Spinal cord (tissue), 10 donors: ENCODE measurements around the gene PRSS12. TPM values are rescaled to one million over a fixed set of nuclear protein-coding genes. Genes with fewer than 3 reads are reported as not detected.
"Not testable (repeated sequence)": the region's sequence is repeated elsewhere in the genome, so short reads cannot be mapped to it uniquely, and the experiment has no call there.

Experiments
- DNase-seq, 6 donors: peaks; one replicate each; pipeline versions ENCODE4 v3.0.0 to v3.0.0-alpha.2; 2013 to 2015; ENCODE audit warnings: low spot score in 6 of 6, low read depth in 4 of 6
- H3K27ac ChIP-seq: one replicate; pipeline ENCODE4 v1.5.1; 2013; ENCODE audit warnings: low read depth, low read length, control low read depth
- H3K27me3 ChIP-seq: one replicate; pipeline ENCODE4 v1.6.1; 2013; ENCODE audit warnings: low read length; ENCODE audit not compliant: control insufficient read depth, insufficient read depth
- H3K36me3 ChIP-seq: one replicate; pipeline ENCODE4 v1.6.1; 2013; ENCODE audit warnings: low read length; ENCODE audit not compliant: control insufficient read depth, insufficient read depth
- H3K4me1 ChIP-seq: one replicate; pipeline ENCODE4 v1.6.1; 2013; ENCODE audit warnings: low read length; ENCODE audit not compliant: control insufficient read depth, insufficient read depth
- H3K4me3 ChIP-seq: one replicate; pipeline ENCODE4 v1.5.1; 2013; ENCODE audit warnings: low read depth, low read length, control low read depth
- H3K9me3 ChIP-seq: one replicate; pipeline ENCODE4 v1.6.1; 2013; ENCODE audit warnings: low read length; ENCODE audit not compliant: control insufficient read depth, insufficient read depth
- WGBS: methylation state at CpG from one replicate; pipeline ENCODE4 v1.1.5; 2013; ENCODE audit warnings: missing lambda C conversion rate; ENCODE audit not compliant: insufficient coverage; 5-methylcytosine and 5-hydroxymethylcytosine counted together
- polyA plus RNA-seq, 2 donors: library from polyadenylated mRNA; unstranded; fragments of 120-200 nt; gene quantifications; one replicate each; pipeline ENCODE4 v1.2.1, GENCODE V29; 2013; ENCODE audit not compliant: insufficient read length in 2 of 2
- total RNA-seq, 2 donors: library from RNA; depleted of rRNA in 1 of 2; stranded (reverse); fragments of 120-200 nt in 1 of 2; fragments of >200 nt in 1 of 2; gene quantifications; one replicate each; pipeline versions ENCODE4 v1.2.3 to v1.2.4, GENCODE V29; 2013 to 2014
- donor health status: healthy.

Gene PRSS12
- total and polyA plus RNA-seq, 4 donors, result 12.3 to 26.7 (median 14.4) TPM

DNA sequence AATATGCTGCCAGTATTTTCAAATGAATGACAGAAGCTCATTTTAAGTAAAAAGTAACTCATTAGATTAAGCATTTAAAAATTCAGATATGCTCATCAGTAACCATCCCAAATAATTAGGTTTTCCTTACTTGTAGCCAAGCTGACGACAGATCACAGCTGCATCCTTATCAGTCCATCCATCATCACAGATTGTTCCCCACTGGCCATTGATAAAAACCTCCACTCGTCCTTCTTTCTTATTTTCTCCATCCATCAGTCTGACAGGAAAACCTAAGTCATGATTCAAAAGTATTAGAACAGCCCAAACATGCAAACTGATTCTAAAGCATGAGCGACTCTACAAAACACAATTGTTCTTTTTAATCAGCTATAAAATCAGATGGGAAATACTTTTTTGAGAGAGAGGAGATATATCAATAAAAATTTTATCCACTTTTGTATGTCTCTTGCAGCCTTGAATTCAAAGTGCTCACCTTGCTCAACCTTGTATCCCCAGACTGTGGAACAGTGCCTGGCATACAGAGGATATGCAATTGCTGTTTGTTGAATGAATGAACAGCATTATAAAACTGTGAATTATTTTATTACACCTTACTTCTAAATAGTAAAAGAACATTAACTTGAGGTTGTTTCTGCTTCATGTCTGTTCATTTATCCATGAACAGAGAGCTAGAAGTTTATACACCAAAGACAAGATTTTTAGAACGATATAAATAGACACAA lies 44.3 kb downstream of the PRSS12 start:
- whole genome bisulfite sequencing, result 62% methylated on average over 1 of the region's 4 CpGs

DNA sequence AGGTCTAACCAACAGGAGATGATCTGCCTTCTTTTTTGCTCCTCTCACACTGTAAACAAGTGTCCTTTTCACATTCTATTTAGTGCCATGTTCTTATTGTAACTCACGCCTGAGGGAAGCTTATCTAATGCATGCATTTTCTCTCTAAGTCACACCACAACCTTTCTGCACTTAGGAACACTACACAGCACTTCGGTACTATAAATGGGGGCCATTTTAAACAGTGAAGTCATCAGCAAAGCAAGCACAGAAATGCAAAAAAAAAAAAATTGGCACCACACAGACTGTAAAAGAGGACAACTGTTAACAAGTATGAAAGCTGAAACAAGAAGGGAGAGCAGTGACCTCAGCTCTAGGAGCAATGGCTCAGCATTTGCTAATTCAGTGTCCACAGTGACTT lies 45.2 kb downstream of the PRSS12 start:
- Histone ChIP-seq H3K4me3 (no peak overlapping the region), H3K36me3 (no peaks in the 10 kb centered on the region), H3K27me3 (no peaks in the 10 kb centered on the region), H3K27ac (no peak overlapping the region), H3K9me3 (no peaks in the 10 kb centered on the region), H3K4me1 (no peaks in the 10 kb centered on the region)
- WGBS, result 83% methylated on average over 1 of the region's 2 CpGs
- DNase-seq, result peak in 2 of 6 donors; percentile 14 to 25

More for the DNA sequence above, 44.3 kb downstream of the PRSS12 start:
- no peaks in the 10 kb centered on the region for H3K36me3 ChIP-seq
- peak in 1 of 6 donors; percentile 5 for DNase-seq
- H3K4me3 ChIP-seq, result no peak overlapping the region
- no peaks in the 10 kb centered on the region for H3K4me1 ChIP-seq
- H3K27me3 ChIP-seq, result no peaks in the 10 kb centered on the region
- no peak overlapping the region for H3K27ac ChIP-seq
- no peaks in the 10 kb centered on the region for H3K9me3 ChIP-seq

DNA sequence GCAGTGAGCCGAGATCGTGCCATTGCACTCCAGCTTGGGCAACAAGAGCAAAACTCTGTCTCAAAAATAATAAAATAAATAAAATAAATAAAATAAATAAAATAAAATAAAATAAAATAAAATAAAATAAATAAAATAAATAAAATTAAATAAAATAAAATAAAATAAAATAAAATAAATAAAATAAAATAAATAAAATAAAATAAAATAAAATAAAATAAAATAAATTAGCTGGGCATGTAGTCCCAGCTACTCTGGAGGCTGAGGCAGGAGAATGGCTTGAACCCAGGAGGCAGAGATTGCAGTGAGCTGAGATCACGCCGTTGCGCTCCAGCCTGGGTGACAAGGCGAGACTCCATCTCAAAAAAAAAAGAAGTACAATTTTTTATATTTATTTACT lies 53.2 kb downstream of the PRSS12 start:
- WGBS, result no CpG with 5 or more reads among the region's 6 CpGs
- DNase-seq, H3K4me3 ChIP-seq, H3K27ac ChIP-seq, H3K36me3 ChIP-seq, H3K4me1 ChIP-seq, H3K27me3 ChIP-seq, H3K9me3 ChIP-seq: not testable (repeated sequence)

DNA sequence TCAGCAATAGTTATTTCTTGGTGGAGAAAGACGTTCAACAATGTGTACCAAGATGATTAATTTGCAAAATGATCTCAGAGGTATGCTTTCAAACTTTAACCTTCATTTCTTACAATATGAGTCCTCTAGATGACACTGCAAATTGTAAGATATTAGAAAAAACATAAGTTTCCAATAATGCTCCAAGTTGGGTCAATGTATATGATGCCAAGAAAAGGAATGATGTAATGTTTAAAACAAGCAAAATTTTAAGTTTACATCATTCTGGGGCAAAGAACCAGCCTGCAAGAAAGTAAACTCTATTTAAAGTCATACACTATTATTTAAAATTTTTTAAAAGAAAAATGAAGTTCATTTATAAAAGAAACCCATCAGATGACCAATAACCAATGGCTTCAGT lies 56.1 kb downstream of the PRSS12 start:
- Histone ChIP-seq H3K9me3 (no peaks in the 10 kb centered on the region), H3K4me3 (no peak overlapping the region), H3K4me1 (no peaks in the 10 kb centered on the region), H3K27me3 (no peaks in the 10 kb centered on the region), H3K27ac (no peak overlapping the region), H3K36me3 (no peaks in the 10 kb centered on the region)
- WGBS, result no CpG with 5 or more reads among the region's 1 CpG
- DNase-seq, result no peak

DNA sequence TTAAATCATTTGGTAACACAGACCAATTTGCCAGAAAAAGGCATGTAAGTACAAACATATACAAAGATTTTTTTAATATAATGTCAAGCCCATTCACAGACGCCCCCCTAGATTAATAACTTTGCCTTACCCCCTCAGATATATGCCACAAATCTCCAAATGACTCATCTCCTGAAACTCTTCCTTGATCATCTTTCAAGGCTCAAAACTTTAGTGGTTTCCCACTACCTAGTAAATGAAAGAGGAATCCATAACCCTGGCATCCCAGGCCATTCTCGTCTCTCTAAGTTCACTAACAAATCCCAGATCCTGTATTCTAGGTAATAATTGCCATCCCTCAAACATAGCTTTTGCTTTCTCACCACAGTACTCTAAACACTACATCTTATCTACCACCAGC lies 61.9 kb downstream of the PRSS12 start:
- Histone ChIP-seq H3K9me3 (no peaks in the 10 kb centered on the region), H3K27ac (no peak overlapping the region), H3K36me3 (no peaks in the 10 kb centered on the region), H3K27me3 (no peaks in the 10 kb centered on the region), H3K4me3 (no peak overlapping the region), H3K4me1 (no peaks in the 10 kb centered on the region)
- WGBS, result 69% methylated on average over 1 of the region's 2 CpGs
- no peak for DNase-seq

DNA sequence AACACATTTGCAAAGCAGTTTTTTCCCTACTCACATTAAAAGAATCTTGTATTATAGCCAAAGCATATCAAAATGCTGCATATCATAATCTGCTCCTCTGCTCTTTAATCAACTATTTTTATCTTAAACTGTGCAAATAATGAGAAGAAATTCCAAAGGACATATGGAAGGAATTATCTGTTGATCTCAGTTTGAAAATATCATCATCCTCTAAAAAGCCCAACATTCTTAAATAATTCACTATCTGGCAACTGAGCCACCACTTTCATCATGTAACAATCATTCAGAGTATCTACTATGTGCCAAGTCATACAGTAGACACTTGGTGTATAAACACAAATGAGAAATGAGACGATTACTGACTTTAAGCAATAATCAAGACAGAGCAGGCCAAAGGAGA lies 63.0 kb downstream of the PRSS12 start:
- Histone ChIP-seq H3K36me3 (no peaks in the 10 kb centered on the region), H3K27me3 (no peaks in the 10 kb centered on the region), H3K4me1 (no peaks in the 10 kb centered on the region), H3K9me3 (no peaks in the 10 kb centered on the region), H3K27ac (no peak overlapping the region), H3K4me3 (no peak overlapping the region)
- no CpG with 5 or more reads among the region's 1 CpG for WGBS
- peak in 1 of 6 donors; percentile 16 for DNase-seq

DNA sequence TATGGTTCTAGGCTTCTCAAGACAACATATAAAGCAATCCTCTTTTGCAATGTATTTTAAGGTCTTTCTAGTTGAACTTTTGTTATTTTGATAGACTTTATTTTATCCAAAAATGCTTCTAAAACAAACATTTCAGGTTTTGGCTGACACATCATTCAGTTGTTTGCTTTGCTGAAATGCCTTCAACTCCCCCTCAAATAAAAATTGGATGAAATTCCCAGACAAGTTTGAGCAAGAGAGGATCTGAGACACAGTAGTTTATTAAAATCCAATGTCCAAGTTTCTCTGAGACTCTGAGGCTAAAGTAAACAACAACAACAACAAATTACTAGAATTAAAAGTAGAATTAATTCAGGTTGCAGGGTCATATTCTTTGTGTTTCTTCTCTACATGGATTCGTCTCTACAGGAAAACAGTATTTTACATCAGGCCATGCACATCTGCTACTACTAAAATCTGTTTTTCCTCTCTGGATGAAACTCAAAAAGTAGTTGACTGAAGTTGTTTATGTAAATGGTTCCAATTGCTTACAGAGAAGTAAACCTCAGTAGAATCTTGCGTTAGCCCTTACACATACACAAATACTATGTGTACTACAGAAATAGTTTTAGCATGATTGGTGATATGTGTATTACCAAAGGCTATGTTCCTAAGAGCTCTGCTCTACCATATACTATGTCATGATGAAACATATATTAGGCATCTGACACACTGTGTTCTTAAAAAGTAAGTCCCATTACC lies 64.9 kb downstream of the PRSS12 start:
- Histone ChIP-seq H3K9me3 (no peaks in the 10 kb centered on the region), H3K27me3 (no peaks in the 10 kb centered on the region), H3K4me1 (no peaks in the 10 kb centered on the region), H3K4me3 (no peak overlapping the region), H3K27ac (no peak overlapping the region), H3K36me3 (no peaks in the 10 kb centered on the region)
- DNase-seq, result no peak
- WGBS, result no CpG with 5 or more reads among the region's 2 CpGs

DNA sequence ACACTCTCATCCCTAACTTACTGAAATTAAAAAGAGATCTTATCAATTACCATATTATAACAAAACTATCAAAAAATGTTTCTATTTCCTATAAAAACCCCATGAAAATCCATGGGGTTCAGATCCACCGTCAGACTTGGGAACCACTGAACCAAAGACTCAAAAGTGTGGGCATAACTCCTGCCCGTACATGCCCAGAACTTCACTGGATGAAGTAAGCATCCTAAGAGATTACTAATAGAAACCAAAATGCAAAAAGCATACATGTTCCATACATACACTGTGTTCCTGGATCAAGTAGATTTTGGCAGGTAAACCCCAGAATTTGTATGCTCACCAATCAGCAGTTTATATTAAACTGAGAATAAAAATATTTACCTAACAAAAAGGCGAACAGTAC lies 66.1 kb downstream of the PRSS12 start:
- H3K4me3 ChIP-seq, result no peak overlapping the region
- no peak for DNase-seq
- H3K9me3 ChIP-seq, result no peaks in the 10 kb centered on the region
- 100% methylated on average over 2 of the region's 3 CpGs for WGBS
- no peaks in the 10 kb centered on the region for H3K36me3 ChIP-seq
- no peak overlapping the region for H3K27ac ChIP-seq
- H3K27me3 ChIP-seq, result no peaks in the 10 kb centered on the region
- H3K4me1 ChIP-seq, result peaks cover 2% of the 10 kb centered on the region

DNA sequence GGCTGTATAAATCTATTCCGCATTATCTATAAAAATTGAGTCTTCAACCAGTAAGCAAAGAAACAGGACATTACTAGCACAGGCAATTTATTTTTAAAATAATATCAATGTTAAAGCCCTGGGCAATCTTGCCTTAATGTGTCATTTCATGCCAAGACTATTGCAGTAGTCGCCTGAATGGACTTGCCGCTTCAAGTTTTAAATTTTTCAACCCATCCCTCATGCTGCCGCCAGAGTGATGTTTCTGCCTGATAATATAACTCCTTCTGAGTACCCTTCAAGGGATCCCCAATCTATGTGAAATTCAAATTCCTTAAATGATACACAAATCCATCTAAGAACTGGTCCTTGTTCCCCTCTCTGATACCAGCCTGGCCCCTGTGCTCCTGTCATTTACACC lies 66.9 kb downstream of the PRSS12 start:
- Histone ChIP-seq H3K27me3 (no peaks in the 10 kb centered on the region), H3K4me1 (peaks cover 2% of the 10 kb centered on the region), H3K36me3 (no peaks in the 10 kb centered on the region), H3K4me3 (no peak overlapping the region), H3K27ac (no peak overlapping the region), H3K9me3 (no peaks in the 10 kb centered on the region)
- no peak for DNase-seq
- 93% methylated on average over 3 of the region's 4 CpGs for WGBS

DNA sequence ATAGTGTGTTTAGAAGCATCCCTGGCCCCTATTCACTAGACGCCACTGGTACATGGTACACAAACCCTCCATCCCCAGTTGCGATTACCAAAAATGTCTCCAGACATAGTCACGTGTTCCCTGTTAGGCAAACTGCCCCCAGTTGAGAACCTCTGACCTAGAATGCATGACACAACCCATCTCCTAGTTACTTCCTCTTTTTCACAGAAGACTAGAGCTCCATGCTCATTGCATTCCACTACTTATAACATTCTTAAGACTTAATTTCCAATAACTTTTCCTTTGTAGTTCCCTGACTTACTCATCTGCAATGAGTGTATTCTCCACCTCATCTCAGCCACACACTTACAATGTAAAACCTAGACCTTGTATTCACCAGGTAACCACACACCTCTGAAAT lies 68.6 kb downstream of the PRSS12 start:
- no peak overlapping the region for H3K27ac ChIP-seq
- H3K27me3 ChIP-seq, result no peaks in the 10 kb centered on the region
- DNase-seq, result no peak
- WGBS, result 95% methylated on average over 3 of the region's 3 CpGs
- no peaks in the 10 kb centered on the region for H3K36me3 ChIP-seq
- H3K4me1 ChIP-seq, result peaks cover 2% of the 10 kb centered on the region
- no peaks in the 10 kb centered on the region for H3K9me3 ChIP-seq
- H3K4me3 ChIP-seq, result no peak overlapping the region
